ENCODE measurements around the gene FARP2. TPM values are rescaled to one million over a fixed set of nuclear protein-coding genes. Genes with fewer than 3 reads are reported as not detected.

Gene FARP2
- total and polyA plus RNA-seq, 2 of the 13 experiments (the other 11 are each of a cell fraction or from before 2014, with no cell fraction given): 28.0 to 45.4 TPM

DNA sequence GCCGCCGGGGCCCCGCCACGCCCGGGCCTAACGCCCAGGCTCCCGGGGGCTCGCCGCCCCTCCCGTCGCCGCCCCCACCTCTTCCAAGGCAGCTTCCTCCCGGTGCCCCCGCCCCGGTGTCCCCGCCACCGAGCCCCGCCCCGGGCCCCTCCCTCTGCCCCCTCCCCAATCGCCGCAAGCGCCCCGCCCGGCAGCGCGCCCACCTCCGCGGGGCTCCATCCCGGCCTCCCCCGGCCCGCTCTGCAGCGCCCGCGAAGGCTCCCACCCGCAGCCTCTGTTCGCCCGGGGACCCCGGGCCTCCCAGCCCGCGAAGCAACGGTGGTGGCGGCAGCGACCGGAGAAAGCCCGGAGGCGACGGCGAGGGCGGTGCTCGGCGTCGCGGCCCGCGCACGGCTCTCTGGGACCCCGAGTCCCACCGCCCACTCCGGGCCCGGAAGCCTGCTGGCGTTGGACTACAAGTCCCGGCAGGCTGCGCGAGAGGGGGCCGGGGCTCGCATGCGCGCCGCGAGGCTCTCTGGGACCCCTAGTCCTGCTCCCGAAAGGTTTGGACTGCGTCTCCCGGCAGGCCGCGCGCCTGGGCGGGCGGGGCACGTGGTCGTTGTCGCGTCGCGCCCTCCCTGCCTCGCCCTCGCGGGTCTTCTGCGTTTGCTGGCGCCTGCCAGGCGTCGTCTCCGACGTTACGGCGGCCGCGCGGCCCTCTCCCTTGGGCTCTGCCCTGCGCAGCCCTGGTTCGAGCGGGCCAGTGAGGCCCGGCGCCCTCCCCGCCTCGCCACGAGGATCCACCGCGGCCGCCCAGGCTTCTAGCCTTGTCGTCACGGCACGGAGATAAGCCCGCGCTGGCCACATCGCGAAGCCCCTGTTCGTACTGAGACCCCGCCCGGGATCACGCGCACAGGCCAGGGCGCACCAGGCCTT, 152.4 kb downstream of the FARP2 start, which contains the start of gene STK25 (continued):
- TF ChIP-seq, protein P1, sequence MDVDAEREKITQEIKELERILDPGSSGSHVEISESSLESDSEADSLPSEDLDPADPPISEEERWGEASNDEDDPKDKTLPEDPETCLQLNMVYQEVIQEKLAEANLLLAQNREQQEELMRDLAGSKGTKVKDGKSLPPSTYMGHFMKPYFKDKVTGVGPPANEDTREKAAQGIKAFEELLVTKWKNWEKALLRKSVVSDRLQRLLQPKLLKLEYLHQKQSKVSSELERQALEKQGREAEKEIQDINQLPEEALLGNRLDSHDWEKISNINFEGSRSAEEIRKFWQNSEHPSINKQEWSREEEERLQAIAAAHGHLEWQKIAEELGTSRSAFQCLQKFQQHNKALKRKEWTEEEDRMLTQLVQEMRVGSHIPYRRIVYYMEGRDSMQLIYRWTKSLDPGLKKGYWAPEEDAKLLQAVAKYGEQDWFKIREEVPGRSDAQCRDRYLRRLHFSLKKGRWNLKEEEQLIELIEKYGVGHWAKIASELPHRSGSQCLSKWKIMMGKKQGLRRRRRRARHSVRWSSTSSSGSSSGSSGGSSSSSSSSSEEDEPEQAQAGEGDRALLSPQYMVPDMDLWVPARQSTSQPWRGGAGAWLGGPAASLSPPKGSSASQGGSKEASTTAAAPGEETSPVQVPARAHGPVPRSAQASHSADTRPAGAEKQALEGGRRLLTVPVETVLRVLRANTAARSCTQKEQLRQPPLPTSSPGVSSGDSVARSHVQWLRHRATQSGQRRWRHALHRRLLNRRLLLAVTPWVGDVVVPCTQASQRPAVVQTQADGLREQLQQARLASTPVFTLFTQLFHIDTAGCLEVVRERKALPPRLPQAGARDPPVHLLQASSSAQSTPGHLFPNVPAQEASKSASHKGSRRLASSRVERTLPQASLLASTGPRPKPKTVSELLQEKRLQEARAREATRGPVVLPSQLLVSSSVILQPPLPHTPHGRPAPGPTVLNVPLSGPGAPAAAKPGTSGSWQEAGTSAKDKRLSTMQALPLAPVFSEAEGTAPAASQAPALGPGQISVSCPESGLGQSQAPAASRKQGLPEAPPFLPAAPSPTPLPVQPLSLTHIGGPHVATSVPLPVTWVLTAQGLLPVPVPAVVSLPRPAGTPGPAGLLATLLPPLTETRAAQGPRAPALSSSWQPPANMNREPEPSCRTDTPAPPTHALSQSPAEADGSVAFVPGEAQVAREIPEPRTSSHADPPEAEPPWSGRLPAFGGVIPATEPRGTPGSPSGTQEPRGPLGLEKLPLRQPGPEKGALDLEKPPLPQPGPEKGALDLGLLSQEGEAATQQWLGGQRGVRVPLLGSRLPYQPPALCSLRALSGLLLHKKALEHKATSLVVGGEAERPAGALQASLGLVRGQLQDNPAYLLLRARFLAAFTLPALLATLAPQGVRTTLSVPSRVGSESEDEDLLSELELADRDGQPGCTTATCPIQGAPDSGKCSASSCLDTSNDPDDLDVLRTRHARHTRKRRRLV (CRISPR knock-in tag; IDR thresholded peaks at IDR 0.05): no peak
- TF ChIP-seq, protein P2, sequence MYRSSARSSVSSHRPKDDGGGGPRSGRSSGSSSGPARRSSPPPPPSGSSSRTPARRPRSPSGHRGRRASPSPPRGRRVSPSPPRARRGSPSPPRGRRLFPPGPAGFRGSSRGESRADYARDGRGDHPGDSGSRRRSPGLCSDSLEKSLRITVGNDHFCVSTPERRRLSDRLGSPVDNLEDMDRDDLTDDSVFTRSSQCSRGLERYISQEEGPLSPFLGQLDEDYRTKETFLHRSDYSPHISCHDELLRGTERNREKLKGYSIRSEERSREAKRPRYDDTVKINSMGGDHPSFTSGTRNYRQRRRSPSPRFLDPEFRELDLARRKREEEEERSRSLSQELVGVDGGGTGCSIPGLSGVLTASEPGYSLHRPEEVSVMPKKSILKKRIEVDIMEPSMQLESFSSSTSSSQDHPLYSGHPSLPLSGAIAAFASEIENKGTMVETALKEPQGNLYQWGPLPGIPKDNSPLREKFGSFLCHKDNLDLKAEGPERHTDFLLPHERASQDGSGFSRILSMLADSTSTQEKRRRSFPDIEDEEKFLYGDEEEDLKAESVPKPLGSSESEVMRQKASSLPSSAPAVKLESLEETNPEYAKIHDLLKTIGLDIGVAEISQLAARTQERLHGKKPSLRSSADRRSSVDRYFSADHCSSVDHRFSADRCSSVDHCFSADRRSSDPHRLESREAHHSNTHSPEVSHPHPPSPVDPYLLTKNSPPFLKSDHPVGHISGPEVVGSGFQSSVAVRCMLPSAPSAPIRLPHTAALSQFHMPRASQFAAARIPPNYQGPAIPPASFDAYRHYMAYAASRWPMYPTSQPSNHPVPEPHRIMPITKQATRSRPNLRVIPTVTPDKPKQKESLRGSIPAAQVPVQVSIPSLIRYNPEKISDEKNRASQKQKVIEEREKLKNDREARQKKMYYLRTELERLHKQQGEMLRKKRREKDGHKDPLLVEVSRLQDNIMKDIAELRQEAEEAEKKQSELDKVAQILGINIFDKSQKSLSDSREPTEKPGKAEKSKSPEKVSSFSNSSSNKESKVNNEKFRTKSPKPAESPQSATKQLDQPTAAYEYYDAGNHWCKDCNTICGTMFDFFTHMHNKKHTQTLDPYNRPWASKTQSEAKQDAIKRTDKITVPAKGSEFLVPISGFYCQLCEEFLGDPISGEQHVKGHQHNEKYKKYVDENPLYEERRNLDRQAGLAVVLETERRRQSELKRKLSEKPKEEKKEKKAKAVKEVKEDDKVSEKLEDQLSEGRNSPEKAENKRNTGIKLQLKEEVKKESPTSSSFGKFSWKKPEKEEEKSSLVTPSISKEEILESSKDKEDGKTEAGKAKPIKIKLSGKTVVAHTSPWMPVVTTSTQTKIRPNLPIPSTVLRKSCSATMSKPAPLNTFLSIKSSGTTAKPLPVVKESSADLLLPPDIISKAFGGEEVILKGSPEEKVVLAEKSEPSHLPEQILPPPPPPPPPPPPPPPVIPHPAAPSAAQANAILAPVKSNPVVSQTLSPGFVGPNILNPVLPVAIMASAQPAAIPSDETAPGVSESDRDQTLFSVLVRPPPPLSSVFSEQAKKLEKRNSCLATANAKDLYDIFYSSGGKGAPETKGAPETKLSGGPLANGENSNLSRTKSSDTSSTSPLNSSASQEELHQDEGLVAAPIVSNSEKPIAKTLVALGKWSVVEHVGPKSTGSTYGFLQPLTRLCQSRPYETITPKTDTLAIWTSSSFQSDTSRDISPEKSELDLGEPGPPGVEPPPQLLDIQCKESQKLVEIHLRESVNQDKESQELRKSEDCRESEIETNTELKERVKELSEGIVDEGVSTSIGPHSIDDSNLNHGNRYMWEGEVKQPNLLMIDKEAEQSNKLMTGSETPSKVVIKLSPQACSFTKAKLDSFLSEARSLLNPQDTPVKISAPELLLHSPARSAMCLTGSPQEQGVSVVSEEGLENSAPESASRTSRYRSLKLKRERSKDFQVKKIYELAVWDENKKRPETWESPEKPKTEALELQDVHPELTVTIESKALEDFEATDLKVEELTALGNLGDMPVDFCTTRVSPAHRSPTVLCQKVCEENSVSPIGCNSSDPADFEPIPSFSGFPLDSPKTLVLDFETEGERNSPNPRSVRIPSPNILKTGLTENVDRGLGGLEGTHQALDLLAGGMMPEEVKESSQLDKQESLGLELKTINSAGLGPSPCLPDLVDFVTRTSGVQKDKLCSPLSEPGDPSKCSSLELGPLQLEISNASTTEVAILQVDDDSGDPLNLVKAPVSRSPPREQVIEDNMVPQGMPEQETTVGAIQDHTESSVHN (CRISPR knock-in tag; IDR thresholded peaks at IDR 0.05): peak; percentile 94; the same call in 1 of the 2 replicates
- TF ChIP-seq SP1 (IDR thresholded peaks at IDR 0.05): no peak
- peak; percentile 95 for TF ChIP-seq SP1 (CRISPR knock-in tag; IDR thresholded peaks at IDR 0.05)
- TF ChIP-seq NCOA2 (CRISPR knock-in tag; IDR thresholded peaks at IDR 0.05): peak; percentile 74; the same call in 1 of the 2 replicates
- TF ChIP-seq, protein P3, sequence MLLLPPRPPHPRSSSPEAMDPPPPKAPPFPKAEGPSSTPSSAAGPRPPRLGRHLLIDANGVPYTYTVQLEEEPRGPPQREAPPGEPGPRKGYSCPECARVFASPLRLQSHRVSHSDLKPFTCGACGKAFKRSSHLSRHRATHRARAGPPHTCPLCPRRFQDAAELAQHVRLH (CRISPR knock-in tag; IDR thresholded peaks at IDR 0.05; ENCODE audit: borderline replicate concordance, low read depth): peak; percentile 100; the same call in 1 of the 2 replicates
- no peak for TF ChIP-seq ZNF382 (CRISPR knock-in tag; IDR thresholded peaks at IDR 0.05; ENCODE audit: borderline replicate concordance)
- peak; percentile 79 for TF ChIP-seq ETV5 (CRISPR knock-in tag; IDR thresholded peaks at IDR 0.05; ENCODE audit: borderline replicate concordance)
- TF ChIP-seq, protein P4, sequence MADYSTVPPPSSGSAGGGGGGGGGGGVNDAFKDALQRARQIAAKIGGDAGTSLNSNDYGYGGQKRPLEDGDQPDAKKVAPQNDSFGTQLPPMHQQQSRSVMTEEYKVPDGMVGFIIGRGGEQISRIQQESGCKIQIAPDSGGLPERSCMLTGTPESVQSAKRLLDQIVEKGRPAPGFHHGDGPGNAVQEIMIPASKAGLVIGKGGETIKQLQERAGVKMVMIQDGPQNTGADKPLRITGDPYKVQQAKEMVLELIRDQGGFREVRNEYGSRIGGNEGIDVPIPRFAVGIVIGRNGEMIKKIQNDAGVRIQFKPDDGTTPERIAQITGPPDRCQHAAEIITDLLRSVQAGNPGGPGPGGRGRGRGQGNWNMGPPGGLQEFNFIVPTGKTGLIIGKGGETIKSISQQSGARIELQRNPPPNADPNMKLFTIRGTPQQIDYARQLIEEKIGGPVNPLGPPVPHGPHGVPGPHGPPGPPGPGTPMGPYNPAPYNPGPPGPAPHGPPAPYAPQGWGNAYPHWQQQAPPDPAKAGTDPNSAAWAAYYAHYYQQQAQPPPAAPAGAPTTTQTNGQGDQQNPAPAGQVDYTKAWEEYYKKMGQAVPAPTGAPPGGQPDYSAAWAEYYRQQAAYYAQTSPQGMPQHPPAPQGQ (CRISPR knock-in tag; IDR thresholded peaks at IDR 0.05; ENCODE audit: borderline replicate concordance): peak; percentile 36; the same call in 1 of the 2 replicates
- peak; percentile 70 for TF ChIP-seq PHF8 (CRISPR knock-in tag; IDR thresholded peaks at IDR 0.05)
- peak; percentile 86 for TF ChIP-seq CHD2 (IDR thresholded peaks at IDR 0.05; ENCODE audit: low read depth, low read length)
- TF ChIP-seq ZNF10 (CRISPR knock-in tag; IDR thresholded peaks at IDR 0.05; ENCODE audit: borderline replicate concordance, low read depth): no peak

Measured in HepG2 (cell line).